ENCODE results near the gene FAM135A.

FAM135A gene

DNA sequence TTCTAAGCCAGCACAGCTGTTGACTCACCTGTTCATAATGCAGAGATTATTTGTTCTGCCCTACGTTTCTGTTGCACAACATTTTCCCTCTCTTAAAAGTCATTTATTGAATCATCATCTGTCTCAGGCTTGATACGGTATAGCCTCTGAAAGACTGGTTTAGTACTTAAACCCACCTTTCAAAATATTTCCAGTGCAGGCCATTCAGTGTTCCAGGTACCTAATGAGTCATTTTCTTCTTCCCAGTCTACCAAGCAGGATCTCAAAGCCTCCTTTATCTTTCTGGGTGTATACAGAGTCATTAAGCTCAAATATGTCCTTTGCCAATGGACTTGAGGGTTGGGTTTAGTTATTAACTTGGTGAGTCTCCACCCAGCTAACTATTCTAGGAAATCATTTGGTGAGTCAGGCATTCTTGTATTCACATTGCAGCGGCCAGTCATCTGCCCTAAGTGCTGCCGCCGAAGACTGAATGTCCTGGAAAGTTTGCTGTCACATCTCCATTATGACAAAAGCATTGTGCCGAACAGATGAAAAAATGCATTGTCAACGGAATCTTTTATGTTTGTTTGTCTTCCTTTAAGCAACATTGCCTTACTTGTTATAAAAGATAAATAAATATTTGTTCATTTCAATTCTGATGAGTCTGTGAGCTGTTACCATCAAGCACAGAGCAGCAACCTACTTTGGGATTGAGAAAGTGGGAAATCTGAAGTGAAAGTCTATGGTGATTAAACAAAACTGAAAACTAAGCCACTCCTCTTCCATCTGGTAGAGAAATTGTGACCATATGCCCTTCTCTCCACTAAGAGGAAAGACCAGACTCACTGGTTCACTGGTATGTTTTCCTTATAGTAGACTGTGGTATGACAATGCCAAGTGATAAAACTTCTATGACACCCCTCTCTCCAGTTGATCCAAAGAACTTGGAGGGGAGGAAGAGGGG, 14.3 kb upstream of the FAM135A start:
- TF ChIP-seq CTCF (IDR thresholded peaks at IDR 0.05), result no peak

DNA sequence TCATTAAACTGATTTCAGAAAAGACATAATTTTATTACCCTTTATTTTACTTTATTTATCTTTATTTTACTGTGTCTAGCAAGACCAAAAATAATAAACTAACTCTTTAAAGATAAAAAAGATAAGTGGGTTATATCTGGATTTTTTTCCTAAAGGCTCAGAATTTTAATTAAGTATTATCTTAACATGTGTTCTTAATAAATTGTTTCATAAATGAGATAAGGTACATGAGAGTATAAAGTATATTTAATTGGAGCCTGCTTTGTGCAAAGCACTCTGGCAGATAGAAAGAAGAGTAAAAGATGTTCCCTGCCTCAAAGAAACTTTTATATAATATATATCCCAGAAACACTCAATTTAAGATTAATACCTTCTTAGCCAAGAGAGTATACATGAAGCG, 8.7 kb upstream of the FAM135A start:
- TF ChIP-seq CTCF (IDR thresholded peaks at IDR 0.05), result no peak

DNA sequence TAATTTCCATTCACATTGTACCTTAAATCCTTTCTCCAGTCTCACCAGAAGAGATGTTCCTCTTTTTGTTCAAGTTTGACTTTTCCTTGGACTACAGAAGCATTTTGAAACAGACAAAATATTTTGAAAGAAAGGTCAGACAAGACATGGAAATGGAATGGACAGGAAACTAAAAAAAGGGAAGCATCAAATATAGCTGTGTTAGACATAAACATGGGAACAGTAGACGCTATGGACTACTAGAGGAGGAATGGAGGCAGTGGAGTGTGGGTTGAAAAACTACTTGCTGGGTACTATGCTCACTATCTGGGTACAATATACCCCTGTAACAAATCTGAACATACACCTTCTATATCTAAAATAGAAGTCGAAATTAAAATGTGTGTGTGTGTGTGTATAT, 4.1 kb upstream of the FAM135A start:
- no peak for TF ChIP-seq CTCF (IDR thresholded peaks at IDR 0.05)

GRCh38 chr6:70411542-70412251, 1.6 kb upstream of the FAM135A start:
- TF ChIP-seq CTCF (IDR thresholded peaks at IDR 0.05), result no peak

GRCh38 chr6:70412252-70413113, 825 bp upstream of the FAM135A start:
- no peak for TF ChIP-seq CTCF (IDR thresholded peaks at IDR 0.05)

DNA sequence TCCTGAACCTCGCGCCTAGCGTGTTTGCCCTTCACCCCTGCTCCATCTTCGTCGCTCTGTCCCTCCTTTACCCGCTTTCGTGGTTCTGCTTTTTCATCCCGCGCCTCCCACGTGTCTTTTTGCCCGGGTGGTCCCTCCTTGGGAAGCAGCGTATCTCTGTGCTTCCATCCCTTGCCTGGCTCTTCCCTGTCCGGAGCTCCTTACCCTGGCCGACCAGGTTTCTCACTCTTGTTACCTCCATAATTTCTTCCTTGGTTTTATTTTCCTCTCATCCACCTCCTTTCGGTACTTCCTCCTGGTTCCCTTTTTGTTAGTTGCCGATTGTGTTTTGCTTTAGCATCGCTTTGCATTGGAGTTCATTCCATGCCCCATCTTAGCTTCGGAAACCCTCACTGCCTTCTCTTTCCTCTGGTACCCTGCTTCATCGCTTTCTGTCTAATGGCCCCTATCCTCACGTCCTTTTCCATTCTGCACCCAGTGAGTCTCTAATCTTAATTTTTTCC, 735 bp downstream of the FAM135A start:
- no peak for TF ChIP-seq CTCF (IDR thresholded peaks at IDR 0.05)

DNA sequence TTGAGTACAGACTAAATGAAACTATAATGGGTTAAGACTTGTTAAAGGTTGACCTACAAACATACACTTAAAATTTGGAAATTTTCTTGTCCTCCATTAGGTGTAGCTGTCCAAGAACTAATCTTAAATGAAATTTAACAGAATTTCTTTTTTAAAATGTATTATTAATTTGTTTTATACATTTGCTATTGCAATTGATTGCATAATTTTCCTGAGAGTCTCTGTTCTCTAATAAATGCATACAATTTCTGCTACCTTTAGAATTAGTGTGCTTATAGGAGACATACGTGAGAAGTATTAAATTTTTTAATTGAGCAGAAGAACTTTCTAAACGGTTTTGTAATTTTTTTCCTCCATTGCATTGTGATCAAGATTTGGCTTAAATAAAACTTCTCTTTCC, 1.5 kb downstream of the FAM135A start:
- no peak for TF ChIP-seq CTCF (IDR thresholded peaks at IDR 0.05)
